ENCODE data around the gene METTL9. TPM values are rescaled to one million over a fixed set of nuclear protein-coding genes. Genes with fewer than 3 reads are reported as not detected.
"Not testable (repeated sequence)": the region's sequence is repeated elsewhere in the genome, so short reads cannot be mapped to it uniquely, and the experiment has no call there.

Gene METTL9
- total RNA-seq, 1 donor from 2014 or later, result 132 TPM

- Mint-ChIP-seq H3K9me3 (no peaks in the 10 kb centered on the region), H3K4me1 (ENCODE audit: unreplicated experiment) (no peaks in the 10 kb centered on the region), H3K36me3 (no peaks in the 10 kb centered on the region), H3K27me3 (peaks cover 14% of the 10 kb centered on the region), H3K4me3 (no peak overlapping the region), H3K27ac (no peak overlapping the region)
- no peak for TF ChIP-seq CTCF (conservative IDR thresholded peaks at IDR 0.05)
- no peak for DNase-seq (ENCODE audit: extremely low spot score, unreplicated experiment)
Measured at GRCh38 chr16:21683184-21683583, 83.8 kb downstream of the METTL9 start.

- peaks cover 23% of the 10 kb centered on the region for H3K27me3 Mint-ChIP-seq
- TF ChIP-seq CTCF (conservative IDR thresholded peaks at IDR 0.05), result peak; percentile 70
- no peaks in the 10 kb centered on the region for H3K9me3 Mint-ChIP-seq
- H3K4me3 Mint-ChIP-seq, result no peak overlapping the region
- H3K36me3 Mint-ChIP-seq, result no peaks in the 10 kb centered on the region
- no peak for DNase-seq (ENCODE audit: extremely low spot score, unreplicated experiment)
- no peak overlapping the region for H3K27ac Mint-ChIP-seq
- H3K4me1 Mint-ChIP-seq (ENCODE audit: unreplicated experiment), result no peaks in the 10 kb centered on the region
Measured at GRCh38 chr16:21684199-21684598, 84.8 kb downstream of the METTL9 start.

GRCh38 chr16:21685034-21685455 lies 85.7 kb downstream of the METTL9 start:
- H3K36me3 Mint-ChIP-seq, result no peaks in the 10 kb centered on the region
- no peak overlapping the region for H3K27ac Mint-ChIP-seq
- H3K27me3 Mint-ChIP-seq, result peaks cover 24% of the 10 kb centered on the region
- H3K9me3 Mint-ChIP-seq, result no peaks in the 10 kb centered on the region
- no peak overlapping the region for H3K4me3 Mint-ChIP-seq
- TF ChIP-seq CTCF (conservative IDR thresholded peaks at IDR 0.05), result no peak
- DNase-seq (ENCODE audit: extremely low spot score, unreplicated experiment), result no peak
- H3K4me1 Mint-ChIP-seq (ENCODE audit: unreplicated experiment), result no peaks in the 10 kb centered on the region

GRCh38 chr16:21689107-21689506 lies 89.7 kb downstream of the METTL9 start:
- no peak overlapping the region for H3K27ac Mint-ChIP-seq
- no peak for TF ChIP-seq CTCF (conservative IDR thresholded peaks at IDR 0.05)
- H3K9me3 Mint-ChIP-seq, result no peaks in the 10 kb centered on the region
- peaks cover 15% of the 10 kb centered on the region for H3K27me3 Mint-ChIP-seq
- no peaks in the 10 kb centered on the region for H3K36me3 Mint-ChIP-seq
- DNase-seq (ENCODE audit: extremely low spot score, unreplicated experiment), result no peak
- no peaks in the 10 kb centered on the region for H3K4me1 Mint-ChIP-seq (ENCODE audit: unreplicated experiment)
- H3K4me3 Mint-ChIP-seq, result no peak overlapping the region

GRCh38 chr16:21690967-21691366 lies 91.6 kb downstream of the METTL9 start:
- DNase-seq (ENCODE audit: extremely low spot score, unreplicated experiment); H3K36me3 Mint-ChIP-seq; H3K27ac Mint-ChIP-seq; H3K4me3 Mint-ChIP-seq; H3K9me3 Mint-ChIP-seq; H3K4me1 Mint-ChIP-seq (ENCODE audit: unreplicated experiment): not testable (repeated sequence)
- peaks cover 15% of the 10 kb centered on the region for H3K27me3 Mint-ChIP-seq

GRCh38 chr16:21694609-21695008 lies 95.2 kb downstream of the METTL9 start:
- no peak for TF ChIP-seq CTCF (conservative IDR thresholded peaks at IDR 0.05)
- Mint-ChIP-seq H3K27me3 (no peaks in the 10 kb centered on the region), H3K4me1 (ENCODE audit: unreplicated experiment) (no peaks in the 10 kb centered on the region), H3K4me3 (no peak overlapping the region), H3K9me3 (no peaks in the 10 kb centered on the region), H3K27ac (no peak overlapping the region), H3K36me3 (no peaks in the 10 kb centered on the region)
- DNase-seq (ENCODE audit: extremely low spot score, unreplicated experiment), result no peak

Measured in type B pancreatic cell (in vitro differentiated cells).